Measurements from ENCODE around the gene NELL1. TPM values are rescaled to one million over a fixed set of nuclear protein-coding genes. Genes with fewer than 3 reads are reported as not detected.

The NELL1 gene
- polyA plus RNA-seq, 2 donors = 0.04 to 0.08 TPM

- H3K27ac ChIP-seq (ENCODE audit: low read depth in 2 of 2, low read length in 1 of 2) = no peak overlapping the region
- no peaks in the 10 kb centered on the region for H3K4me1 ChIP-seq (ENCODE audit: control insufficient read depth in 2 of 2, insufficient read depth in 2 of 2, low read length in 1 of 2)
- H3K27me3 ChIP-seq (ENCODE audit: control insufficient read depth in 1 of 2, insufficient read depth in 2 of 2, low read length in 2 of 2) = no peaks in the 10 kb centered on the region
- 80 to 92% methylated on average over 2 of the region's 2 CpGs for WGBS, 2 donors
- no peaks in the 10 kb centered on the region for H3K36me3 ChIP-seq (ENCODE audit: control insufficient read depth in 2 of 2, insufficient read depth in 2 of 2, low read length in 1 of 2)
- no peaks in the 10 kb centered on the region for H3K9me3 ChIP-seq (ENCODE audit: control insufficient read depth in 2 of 2, insufficient read depth in 1 of 2, low read depth in 1 of 2, low read length in 1 of 2)
- no peak overlapping the region for H3K4me3 ChIP-seq (ENCODE audit: low read depth in 1 of 2, low read length in 2 of 2)
Observed at GRCh38 chr11:21144531-21144930, 475.1 kb downstream of the NELL1 start.

GRCh38 chr11:21148376-21148775 is 479.0 kb downstream of the NELL1 start:
- H3K27ac ChIP-seq (ENCODE audit: low read depth in 2 of 2, low read length in 1 of 2) = no peak overlapping the region
- no peaks in the 10 kb centered on the region for H3K4me1 ChIP-seq (ENCODE audit: control insufficient read depth in 2 of 2, insufficient read depth in 2 of 2, low read length in 1 of 2)
- no peaks in the 10 kb centered on the region for H3K9me3 ChIP-seq (ENCODE audit: control insufficient read depth in 2 of 2, insufficient read depth in 1 of 2, low read depth in 1 of 2, low read length in 1 of 2)
- H3K27me3 ChIP-seq (ENCODE audit: control insufficient read depth in 1 of 2, insufficient read depth in 2 of 2, low read length in 2 of 2) = no peaks in the 10 kb centered on the region
- H3K36me3 ChIP-seq (ENCODE audit: control insufficient read depth in 2 of 2, insufficient read depth in 2 of 2, low read length in 1 of 2) = no peaks in the 10 kb centered on the region
- no peak overlapping the region for H3K4me3 ChIP-seq (ENCODE audit: low read depth in 1 of 2, low read length in 2 of 2)
- 76 to 84% methylated on average over 3 of the region's 3 CpGs for WGBS, 2 donors

GRCh38 chr11:21160140-21160539 is 490.8 kb downstream of the NELL1 start:
- Histone ChIP-seq H3K4me1 (ENCODE audit: control insufficient read depth in 2 of 2, insufficient read depth in 2 of 2, low read length in 1 of 2) (no peaks in the 10 kb centered on the region), H3K27me3 (ENCODE audit: control insufficient read depth in 1 of 2, insufficient read depth in 2 of 2, low read length in 2 of 2) (no peaks in the 10 kb centered on the region), H3K9me3 (ENCODE audit: control insufficient read depth in 2 of 2, insufficient read depth in 1 of 2, low read depth in 1 of 2, low read length in 1 of 2) (no peaks in the 10 kb centered on the region), H3K4me3 (ENCODE audit: low read depth in 1 of 2, low read length in 2 of 2) (no peak overlapping the region), H3K36me3 (ENCODE audit: control insufficient read depth in 2 of 2, insufficient read depth in 2 of 2, low read length in 1 of 2) (no peaks in the 10 kb centered on the region), H3K27ac (ENCODE audit: low read depth in 2 of 2, low read length in 1 of 2) (no peak overlapping the region)
- 76 to 80% methylated on average over 3 of the region's 3 CpGs for WGBS, 2 donors

DNA sequence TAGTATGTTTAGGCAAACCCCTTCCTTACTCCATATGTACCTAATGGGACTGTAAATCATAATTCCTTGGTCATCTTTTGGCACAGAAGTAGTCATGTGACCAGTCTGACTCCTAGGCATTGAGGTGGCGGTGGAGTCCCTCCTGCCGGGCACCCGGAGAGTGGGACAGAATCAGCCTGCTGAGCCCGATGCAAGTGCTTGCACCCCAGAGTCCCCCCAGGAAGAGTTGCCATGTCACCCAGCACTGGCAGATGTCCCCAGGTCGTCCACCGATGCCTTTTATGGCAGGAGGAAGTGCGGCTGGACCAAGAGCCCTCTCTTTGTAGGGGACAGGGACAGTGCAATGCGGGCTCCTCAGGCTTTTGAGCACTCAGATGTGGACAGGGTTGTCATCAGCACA is 500.3 kb downstream of the NELL1 start:
- H3K9me3 ChIP-seq (ENCODE audit: control insufficient read depth in 2 of 2, insufficient read depth in 1 of 2, low read depth in 1 of 2, low read length in 1 of 2) = no peaks in the 10 kb centered on the region
- H3K27ac ChIP-seq (ENCODE audit: low read depth in 2 of 2, low read length in 1 of 2) = no peak overlapping the region
- no peaks in the 10 kb centered on the region for H3K36me3 ChIP-seq (ENCODE audit: control insufficient read depth in 2 of 2, insufficient read depth in 2 of 2, low read length in 1 of 2)
- no peak overlapping the region for H3K4me3 ChIP-seq (ENCODE audit: low read depth in 1 of 2, low read length in 2 of 2)
- no peaks in the 10 kb centered on the region for H3K4me1 ChIP-seq (ENCODE audit: control insufficient read depth in 2 of 2, insufficient read depth in 2 of 2, low read length in 1 of 2)
- H3K27me3 ChIP-seq (ENCODE audit: control insufficient read depth in 1 of 2, insufficient read depth in 2 of 2, low read length in 2 of 2) = peaks cover 0 to 2% of the 10 kb centered on the region in 2 donors
- WGBS, 2 donors = 82 to 89% methylated on average over 8 of the region's 8 CpGs

DNA sequence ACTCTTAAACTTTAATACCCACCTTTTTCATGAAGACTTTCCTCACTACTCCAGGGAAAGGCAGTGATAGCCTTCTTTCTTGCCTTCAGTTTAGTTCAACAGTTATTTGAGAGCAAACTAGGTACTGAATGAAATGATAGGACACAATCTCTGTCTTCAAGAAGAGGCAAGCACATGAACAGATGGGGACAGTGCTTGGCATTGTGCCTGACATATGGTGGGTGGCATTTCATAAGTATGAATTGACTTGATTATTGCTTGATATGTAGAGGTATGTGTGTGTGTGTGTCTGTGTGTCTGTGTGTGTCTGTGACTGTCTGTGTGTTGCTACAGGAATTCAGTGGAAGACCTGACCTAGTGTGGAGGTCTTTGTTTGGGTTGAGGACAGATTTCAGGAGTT is 504.1 kb downstream of the NELL1 start:
- peaks cover 0 to 2% of the 10 kb centered on the region in 2 donors for H3K27me3 ChIP-seq (ENCODE audit: control insufficient read depth in 1 of 2, insufficient read depth in 2 of 2, low read length in 2 of 2)
- H3K4me3 ChIP-seq (ENCODE audit: low read depth in 1 of 2, low read length in 2 of 2) = no peak overlapping the region
- no peaks in the 10 kb centered on the region for H3K4me1 ChIP-seq (ENCODE audit: control insufficient read depth in 2 of 2, insufficient read depth in 2 of 2, low read length in 1 of 2)
- no peaks in the 10 kb centered on the region for H3K9me3 ChIP-seq (ENCODE audit: control insufficient read depth in 2 of 2, insufficient read depth in 1 of 2, low read depth in 1 of 2, low read length in 1 of 2)
- no peak overlapping the region for H3K27ac ChIP-seq (ENCODE audit: low read depth in 2 of 2, low read length in 1 of 2)
- H3K36me3 ChIP-seq (ENCODE audit: control insufficient read depth in 2 of 2, insufficient read depth in 2 of 2, low read length in 1 of 2) = no peaks in the 10 kb centered on the region

DNA sequence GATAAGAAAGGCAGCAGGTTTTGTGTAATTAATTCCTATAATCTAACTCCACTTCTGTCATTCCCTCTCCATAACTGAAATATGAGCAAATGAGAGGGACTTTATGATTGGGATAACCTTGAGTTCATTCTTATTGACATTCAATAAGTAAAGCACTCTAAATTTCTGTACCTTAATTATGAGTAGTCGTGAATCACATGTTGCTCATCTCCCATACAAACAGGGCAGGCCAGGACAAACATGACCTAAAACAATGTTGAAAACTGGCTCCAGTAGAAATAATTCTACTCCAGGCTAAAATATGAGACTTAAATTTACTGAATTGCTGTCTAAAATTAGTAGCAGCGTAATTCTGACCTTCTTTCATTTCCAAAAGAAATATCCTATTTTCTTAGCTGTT is 505.4 kb downstream of the NELL1 start:
- no peaks in the 10 kb centered on the region for H3K36me3 ChIP-seq (ENCODE audit: control insufficient read depth in 2 of 2, insufficient read depth in 2 of 2, low read length in 1 of 2)
- H3K27me3 ChIP-seq (ENCODE audit: control insufficient read depth in 1 of 2, insufficient read depth in 2 of 2, low read length in 2 of 2) = no peaks in the 10 kb centered on the region
- no peaks in the 10 kb centered on the region for H3K4me1 ChIP-seq (ENCODE audit: control insufficient read depth in 2 of 2, insufficient read depth in 2 of 2, low read length in 1 of 2)
- no peak overlapping the region for H3K4me3 ChIP-seq (ENCODE audit: low read depth in 1 of 2, low read length in 2 of 2)
- H3K27ac ChIP-seq (ENCODE audit: low read depth in 2 of 2, low read length in 1 of 2) = no peak overlapping the region
- 64 to 68% methylated on average over 2 of the region's 2 CpGs for WGBS, 2 donors
- no peaks in the 10 kb centered on the region for H3K9me3 ChIP-seq (ENCODE audit: control insufficient read depth in 2 of 2, insufficient read depth in 1 of 2, low read depth in 1 of 2, low read length in 1 of 2)

GRCh38 chr11:21177379-21177778 is 508.0 kb downstream of the NELL1 start:
- Histone ChIP-seq H3K4me3 (ENCODE audit: low read depth in 1 of 2, low read length in 2 of 2) (no peak overlapping the region), H3K4me1 (ENCODE audit: control insufficient read depth in 2 of 2, insufficient read depth in 2 of 2, low read length in 1 of 2) (no peaks in the 10 kb centered on the region), H3K36me3 (ENCODE audit: control insufficient read depth in 2 of 2, insufficient read depth in 2 of 2, low read length in 1 of 2) (no peaks in the 10 kb centered on the region), H3K9me3 (ENCODE audit: control insufficient read depth in 2 of 2, insufficient read depth in 1 of 2, low read depth in 1 of 2, low read length in 1 of 2) (no peaks in the 10 kb centered on the region), H3K27ac (ENCODE audit: low read depth in 2 of 2, low read length in 1 of 2) (no peak overlapping the region), H3K27me3 (ENCODE audit: control insufficient read depth in 1 of 2, insufficient read depth in 2 of 2, low read length in 2 of 2) (no peaks in the 10 kb centered on the region)
- 58 to 67% methylated on average over 2 of the region's 2 CpGs for WGBS, 2 donors

GRCh38 chr11:21179770-21180169 is 510.4 kb downstream of the NELL1 start:
- 56 to 68% methylated on average over 1 of the region's 1 CpG for WGBS, 2 donors
- no peak overlapping the region for H3K27ac ChIP-seq (ENCODE audit: low read depth in 2 of 2, low read length in 1 of 2)
- H3K9me3 ChIP-seq (ENCODE audit: control insufficient read depth in 2 of 2, insufficient read depth in 1 of 2, low read depth in 1 of 2, low read length in 1 of 2) = no peaks in the 10 kb centered on the region
- H3K36me3 ChIP-seq (ENCODE audit: control insufficient read depth in 2 of 2, insufficient read depth in 2 of 2, low read length in 1 of 2) = no peaks in the 10 kb centered on the region
- no peaks in the 10 kb centered on the region for H3K4me1 ChIP-seq (ENCODE audit: control insufficient read depth in 2 of 2, insufficient read depth in 2 of 2, low read length in 1 of 2)
- H3K27me3 ChIP-seq (ENCODE audit: control insufficient read depth in 1 of 2, insufficient read depth in 2 of 2, low read length in 2 of 2) = no peaks in the 10 kb centered on the region
- H3K4me3 ChIP-seq (ENCODE audit: low read depth in 1 of 2, low read length in 2 of 2) = no peak overlapping the region

DNA sequence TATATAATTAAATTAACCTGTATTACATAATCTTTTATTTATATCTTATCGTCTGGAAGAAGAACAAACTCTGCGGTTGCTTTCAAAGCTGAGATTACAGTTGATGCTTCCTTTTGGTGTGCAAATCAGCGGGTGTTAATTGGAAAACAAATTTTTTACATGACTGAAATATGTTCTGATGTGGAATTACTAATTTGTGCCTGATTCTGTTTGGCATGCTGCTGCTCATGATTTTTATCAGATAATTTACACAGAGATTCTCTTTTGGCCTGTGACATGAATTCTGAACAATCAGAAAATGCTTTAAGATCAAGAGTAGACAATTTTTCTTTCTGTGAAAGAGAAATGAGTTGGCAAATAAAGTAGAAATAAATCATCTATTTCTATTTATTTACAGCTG is 510.8 kb downstream of the NELL1 start:
- Histone ChIP-seq H3K4me3 (ENCODE audit: low read depth in 1 of 2, low read length in 2 of 2) (no peak overlapping the region), H3K27ac (ENCODE audit: low read depth in 2 of 2, low read length in 1 of 2) (no peak overlapping the region), H3K36me3 (ENCODE audit: control insufficient read depth in 2 of 2, insufficient read depth in 2 of 2, low read length in 1 of 2) (no peaks in the 10 kb centered on the region), H3K9me3 (ENCODE audit: control insufficient read depth in 2 of 2, insufficient read depth in 1 of 2, low read depth in 1 of 2, low read length in 1 of 2) (no peaks in the 10 kb centered on the region), H3K27me3 (ENCODE audit: control insufficient read depth in 1 of 2, insufficient read depth in 2 of 2, low read length in 2 of 2) (no peaks in the 10 kb centered on the region), H3K4me1 (ENCODE audit: control insufficient read depth in 2 of 2, insufficient read depth in 2 of 2, low read length in 1 of 2) (no peaks in the 10 kb centered on the region)
- 31 to 35% methylated on average over 3 of the region's 3 CpGs for WGBS, 2 donors

DNA sequence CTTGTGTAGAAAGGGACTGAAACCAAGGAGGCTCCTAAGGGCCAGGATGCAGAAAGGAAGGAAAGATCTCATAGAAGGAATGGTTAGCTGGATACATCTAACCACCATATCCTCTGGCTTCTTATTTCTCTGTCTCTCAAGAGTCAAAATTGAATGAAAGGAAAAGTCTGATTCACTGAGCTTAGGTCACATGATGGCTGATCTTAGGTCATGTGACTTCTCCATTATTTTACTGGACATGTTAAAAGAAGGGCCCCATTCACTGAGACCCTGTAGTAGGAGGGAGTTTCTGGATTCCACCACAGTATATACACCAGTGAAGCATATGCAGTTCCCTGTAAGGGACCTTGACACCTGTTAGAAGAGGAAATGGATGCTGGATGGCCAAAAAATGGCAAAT is 516.6 kb downstream of the NELL1 start:
- H3K4me1 ChIP-seq (ENCODE audit: control insufficient read depth in 2 of 2, insufficient read depth in 2 of 2, low read length in 1 of 2) = no peaks in the 10 kb centered on the region
- no peaks in the 10 kb centered on the region for H3K36me3 ChIP-seq (ENCODE audit: control insufficient read depth in 2 of 2, insufficient read depth in 2 of 2, low read length in 1 of 2)
- no peaks in the 10 kb centered on the region for H3K9me3 ChIP-seq (ENCODE audit: control insufficient read depth in 2 of 2, insufficient read depth in 1 of 2, low read depth in 1 of 2, low read length in 1 of 2)
- H3K4me3 ChIP-seq (ENCODE audit: low read depth in 1 of 2, low read length in 2 of 2) = no peak overlapping the region
- no peak overlapping the region for H3K27ac ChIP-seq (ENCODE audit: low read depth in 2 of 2, low read length in 1 of 2)
- H3K27me3 ChIP-seq (ENCODE audit: control insufficient read depth in 1 of 2, insufficient read depth in 2 of 2, low read length in 2 of 2) = no peaks in the 10 kb centered on the region

All from esophagus (tissue), 2 donors.